Sigmoid colon (tissue), 3 donors: ENCODE measurements around the gene HOXB6.

Experiments
- CTCF ChIP-seq, 4 experiments: fragments of 450-650 bp in 3 of 4; fragments of 200-600 bp in 1 of 4; IDR thresholded peaks; one replicate each; pipeline ENCODE4 v1.5.1; 2016 to 2019; ENCODE audit warnings: antibody characterized with exemption in 4 of 4, mild to moderate bottlenecking in 3 of 4, moderate library complexity in 2 of 4
- POLR2A ChIP-seq, 2 donors: fragments of 450-650 bp; IDR thresholded peaks; one replicate each; pipeline ENCODE4 v1.6.1; 2016; ENCODE audit warnings: antibody characterized with exemption in 2 of 2, mild to moderate bottlenecking in 2 of 2, moderate library complexity in 2 of 2

GRCh38 chr17:48555258-48556228, 49.2 kb downstream of the HOXB6 start:
- TF ChIP-seq CTCF (IDR thresholded peaks at IDR 0.05), result peak in 2 of 4 experiments; percentile 17 to 55
- TF ChIP-seq POLR2A (IDR thresholded peaks at IDR 0.05), result no peak
